Loucy (cell line): ENCODE results near the gene CXCL3.

Experiments
- H2AFZ ChIP-seq: fragments of 200-600 bp; sonication (generic); 2 replicates; pipeline ENCODE4 v1.6.0; 2016; ENCODE audit warnings: antibody characterized with exemption, mild to moderate bottlenecking, low read length, moderate library complexity
- H3F3A ChIP-seq: fragments of 200-600 bp; 2 replicates; pipeline ENCODE4 v1.6.0; 2016; ENCODE audit warnings: antibody characterized with exemption, low read depth, mild to moderate bottlenecking
- H3K27me3 ChIP-seq: fragments of 200-600 bp; sonication (generic); 2 replicates; pipeline ENCODE4 v1.6.1; 2014; ENCODE audit warnings: low read length, mild to moderate bottlenecking; ENCODE audit not compliant: insufficient read depth, poor library complexity, severe bottlenecking
- H3K36me3 ChIP-seq: fragments of 200-600 bp; sonication (generic); 2 replicates; pipeline ENCODE4 v1.6.1; 2016; ENCODE audit warnings: low read length; ENCODE audit not compliant: insufficient read depth
- H3K4me1 ChIP-seq: fragments of 200-600 bp; sonication (generic); 2 replicates; pipeline ENCODE4 v1.5.1; 2014; ENCODE audit warnings: low read length, mild to moderate bottlenecking; ENCODE audit not compliant: insufficient read depth, poor library complexity, severe bottlenecking
- H3K4me2 ChIP-seq: fragments of 200-600 bp; sonication (generic); 2 replicates; pipeline ENCODE4 v1.6.0; 2014; ENCODE audit warnings: antibody characterized with exemption, low read length, low read depth, mild to moderate bottlenecking; ENCODE audit not compliant: poor library complexity, severe bottlenecking
- H3K4me3 ChIP-seq: fragments of 200-600 bp; sonication (generic); 2 replicates; pipeline ENCODE4 v1.5.1; 2014; ENCODE audit warnings: low read length, mild to moderate bottlenecking, mixed read lengths; ENCODE audit not compliant: poor library complexity, severe bottlenecking
- H3K79me2 ChIP-seq: fragments of 200-600 bp; sonication (generic); 2 replicates; pipeline ENCODE4 v1.6.1; 2014; ENCODE audit warnings: low read length; ENCODE audit not compliant: insufficient read depth
- H3K9ac ChIP-seq: fragments of 200-600 bp; sonication (generic); 2 replicates; pipeline ENCODE4 v1.6.0; 2014; ENCODE audit warnings: mild to moderate bottlenecking, low read depth, low read length, moderate library complexity; ENCODE audit not compliant: poor library complexity, severe bottlenecking
- H3K9me2 ChIP-seq: fragments of 200-600 bp; sonication (generic); replicated peaks from 2 replicates; pipeline ENCODE4 v1.6.1; 2016; ENCODE audit warnings: low read depth, low read length, mixed read lengths
- H3K9me3 ChIP-seq: fragments of 200-600 bp; sonication (generic); 2 replicates; pipeline ENCODE4 v1.6.1; 2014; ENCODE audit warnings: mild to moderate bottlenecking, antibody characterized with exemption, low read length, low read depth; ENCODE audit not compliant: insufficient read depth
- H4K20me1 ChIP-seq: fragments of 200-600 bp; sonication (generic); 2 replicates; pipeline ENCODE4 v1.6.0; 2014; ENCODE audit warnings: antibody characterized with exemption, low read length, mild to moderate bottlenecking; ENCODE audit not compliant: insufficient read depth, poor library complexity, severe bottlenecking
- EZH2phosphoT487 ChIP-seq: fragments of 200-600 bp; IDR thresholded peaks from 2 replicates; pipeline ENCODE4 v1.6.1; 2018; ENCODE audit warnings: antibody characterized with exemption, mild to moderate bottlenecking, moderate library complexity, borderline replicate concordance
- TF ChIP-seq, protein P1 (sequence below): fragments of 200-600 bp; sonication (generic); conservative IDR thresholded peaks from 2 replicates; pipeline ENCODE4 v1.5.1; 2014; ENCODE audit warnings: mild to moderate bottlenecking, antibody characterized with exemption, low read length

The CXCL3 gene

DNA sequence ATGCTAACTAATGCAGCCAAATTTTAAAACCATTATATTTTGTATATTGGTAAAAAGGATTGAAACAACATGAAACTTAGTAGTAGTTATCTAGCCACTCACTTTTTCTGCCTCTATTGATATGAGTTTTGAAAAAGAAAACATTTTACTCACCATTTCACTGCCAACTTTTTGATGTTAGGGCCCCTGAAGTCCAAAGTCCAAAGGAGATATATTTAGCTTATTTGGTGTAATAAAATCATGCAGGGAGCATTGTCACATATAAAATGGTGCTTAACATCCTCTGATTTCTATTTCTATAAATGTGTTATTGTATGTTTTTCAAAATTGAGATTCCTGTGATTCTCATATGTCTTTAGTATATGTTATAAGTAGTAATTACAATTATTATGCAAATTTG is 24.5 kb upstream of the CXCL3 start:
- H3K9me3 ChIP-seq: no peaks in the 10 kb centered on the region
- no peaks in the 10 kb centered on the region for H3K27me3 ChIP-seq
- H3K79me2 ChIP-seq: no peaks in the 10 kb centered on the region
- H2AFZ ChIP-seq: no peak overlapping the region
- no peak for TF ChIP-seq EZH2phosphoT487
- TF ChIP-seq, protein P1, sequence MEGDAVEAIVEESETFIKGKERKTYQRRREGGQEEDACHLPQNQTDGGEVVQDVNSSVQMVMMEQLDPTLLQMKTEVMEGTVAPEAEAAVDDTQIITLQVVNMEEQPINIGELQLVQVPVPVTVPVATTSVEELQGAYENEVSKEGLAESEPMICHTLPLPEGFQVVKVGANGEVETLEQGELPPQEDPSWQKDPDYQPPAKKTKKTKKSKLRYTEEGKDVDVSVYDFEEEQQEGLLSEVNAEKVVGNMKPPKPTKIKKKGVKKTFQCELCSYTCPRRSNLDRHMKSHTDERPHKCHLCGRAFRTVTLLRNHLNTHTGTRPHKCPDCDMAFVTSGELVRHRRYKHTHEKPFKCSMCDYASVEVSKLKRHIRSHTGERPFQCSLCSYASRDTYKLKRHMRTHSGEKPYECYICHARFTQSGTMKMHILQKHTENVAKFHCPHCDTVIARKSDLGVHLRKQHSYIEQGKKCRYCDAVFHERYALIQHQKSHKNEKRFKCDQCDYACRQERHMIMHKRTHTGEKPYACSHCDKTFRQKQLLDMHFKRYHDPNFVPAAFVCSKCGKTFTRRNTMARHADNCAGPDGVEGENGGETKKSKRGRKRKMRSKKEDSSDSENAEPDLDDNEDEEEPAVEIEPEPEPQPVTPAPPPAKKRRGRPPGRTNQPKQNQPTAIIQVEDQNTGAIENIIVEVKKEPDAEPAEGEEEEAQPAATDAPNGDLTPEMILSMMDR: no peak
- H3K36me3 ChIP-seq: no peaks in the 10 kb centered on the region
- no peaks in the 10 kb centered on the region for H3F3A ChIP-seq
- no peaks in the 10 kb centered on the region for H3K4me1 ChIP-seq
- no peaks in the 10 kb centered on the region for H4K20me1 ChIP-seq
- no peak overlapping the region for H3K4me3 ChIP-seq
- H3K4me2 ChIP-seq: no peak overlapping the region
- no peak overlapping the region for H3K9ac ChIP-seq
- H3K9me2 ChIP-seq: no peaks in the 10 kb centered on the region

DNA sequence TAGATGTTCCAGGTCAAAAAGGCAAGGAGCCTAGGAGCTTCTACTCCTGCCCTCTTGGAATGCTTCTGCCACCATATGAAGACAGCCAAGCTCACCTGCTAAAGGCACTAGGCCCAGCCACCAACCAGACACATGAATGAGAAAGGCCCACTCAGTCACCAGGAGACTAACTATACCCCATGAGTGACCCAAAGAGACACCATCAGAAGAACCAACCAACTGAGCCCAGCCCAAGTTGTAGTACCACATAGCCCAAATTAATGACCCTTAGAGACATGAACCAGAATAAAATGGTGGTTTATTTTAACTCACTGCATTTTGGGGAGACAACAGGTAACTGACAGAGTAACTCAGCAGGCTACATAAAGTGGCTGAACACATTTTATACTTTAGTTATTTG is 22.9 kb upstream of the CXCL3 start:
- no peaks in the 10 kb centered on the region for H3K79me2 ChIP-seq
- no peaks in the 10 kb centered on the region for H3K27me3 ChIP-seq
- no peaks in the 10 kb centered on the region for H3K9me3 ChIP-seq
- no peaks in the 10 kb centered on the region for H3K9me2 ChIP-seq
- H2AFZ ChIP-seq: no peak overlapping the region
- H3K4me2 ChIP-seq: no peak overlapping the region
- no peak overlapping the region for H3K4me3 ChIP-seq
- no peaks in the 10 kb centered on the region for H4K20me1 ChIP-seq
- no peak overlapping the region for H3K9ac ChIP-seq
- H3F3A ChIP-seq: peaks cover 10% of the 10 kb centered on the region
- peaks cover 15% of the 10 kb centered on the region for H3K4me1 ChIP-seq
- TF ChIP-seq, protein P1: no peak
- TF ChIP-seq EZH2phosphoT487: no peak
- H3K36me3 ChIP-seq: no peaks in the 10 kb centered on the region

DNA sequence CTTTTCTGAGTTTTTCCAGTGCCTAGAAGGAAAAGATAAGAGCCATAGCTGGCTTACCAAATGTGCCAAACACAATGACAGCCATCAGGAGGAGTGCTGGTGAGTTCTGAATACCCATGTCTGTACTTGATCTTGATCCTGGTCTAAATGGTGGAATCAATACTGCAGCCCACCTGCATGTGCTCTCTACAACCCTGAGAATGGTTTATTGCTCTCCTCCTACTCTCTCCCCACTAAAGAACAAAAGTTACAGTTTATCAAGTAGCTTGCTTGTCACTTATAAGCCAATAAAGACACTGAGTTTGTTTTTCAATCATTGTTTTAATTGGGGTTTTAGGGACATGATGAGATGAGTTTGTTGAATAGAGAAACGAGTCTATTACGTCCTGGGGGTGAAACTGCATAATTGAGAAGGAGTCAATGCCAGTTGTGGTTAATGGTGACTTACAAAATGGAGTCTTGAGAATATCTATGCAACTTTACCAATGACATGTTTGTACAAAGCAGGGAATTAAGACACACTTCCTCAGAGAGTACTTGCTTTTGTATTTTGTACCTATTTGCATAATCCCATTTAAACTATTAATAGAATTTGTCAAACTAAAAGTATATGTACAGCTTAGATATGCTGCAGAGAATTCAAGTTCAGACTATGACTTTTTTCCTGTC is 20.8 kb upstream of the CXCL3 start:
- Histone ChIP-seq H3K9ac (no peak overlapping the region), H3K4me2 (no peak overlapping the region), H3K79me2 (no peaks in the 10 kb centered on the region), H3K27me3 (no peaks in the 10 kb centered on the region), H3K9me3 (no peaks in the 10 kb centered on the region), H2AFZ (peak overlapping the region; percentile 11; the same call in 1 of the 2 replicates), H3K9me2 (no peaks in the 10 kb centered on the region), H3K4me3 (no peak overlapping the region), H3K4me1 (peaks cover 36% of the 10 kb centered on the region), H3F3A (peaks cover 10% of the 10 kb centered on the region), H4K20me1 (no peaks in the 10 kb centered on the region), H3K36me3 (no peaks in the 10 kb centered on the region)
- TF ChIP-seq EZH2phosphoT487: no peak
- TF ChIP-seq, protein P1: no peak
